ENCODE results near the gene ZNF71.

GRCh38 chr19:56562766-56563165, 32.3 kb upstream of the ZNF71 start:
- TF ChIP-seq, protein P1, sequence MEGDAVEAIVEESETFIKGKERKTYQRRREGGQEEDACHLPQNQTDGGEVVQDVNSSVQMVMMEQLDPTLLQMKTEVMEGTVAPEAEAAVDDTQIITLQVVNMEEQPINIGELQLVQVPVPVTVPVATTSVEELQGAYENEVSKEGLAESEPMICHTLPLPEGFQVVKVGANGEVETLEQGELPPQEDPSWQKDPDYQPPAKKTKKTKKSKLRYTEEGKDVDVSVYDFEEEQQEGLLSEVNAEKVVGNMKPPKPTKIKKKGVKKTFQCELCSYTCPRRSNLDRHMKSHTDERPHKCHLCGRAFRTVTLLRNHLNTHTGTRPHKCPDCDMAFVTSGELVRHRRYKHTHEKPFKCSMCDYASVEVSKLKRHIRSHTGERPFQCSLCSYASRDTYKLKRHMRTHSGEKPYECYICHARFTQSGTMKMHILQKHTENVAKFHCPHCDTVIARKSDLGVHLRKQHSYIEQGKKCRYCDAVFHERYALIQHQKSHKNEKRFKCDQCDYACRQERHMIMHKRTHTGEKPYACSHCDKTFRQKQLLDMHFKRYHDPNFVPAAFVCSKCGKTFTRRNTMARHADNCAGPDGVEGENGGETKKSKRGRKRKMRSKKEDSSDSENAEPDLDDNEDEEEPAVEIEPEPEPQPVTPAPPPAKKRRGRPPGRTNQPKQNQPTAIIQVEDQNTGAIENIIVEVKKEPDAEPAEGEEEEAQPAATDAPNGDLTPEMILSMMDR (IDR thresholded peaks at IDR 0.05) = no peak
- no peak for TF ChIP-seq EZH2 (IDR thresholded peaks at IDR 0.05; ENCODE audit: borderline replicate concordance, insufficient read depth, low read depth, low read length, poor library complexity, severe bottlenecking)

Measured in B cell (primary cell).